ENCODE results near the gene ERCC4.

The ERCC4 gene

DNA sequence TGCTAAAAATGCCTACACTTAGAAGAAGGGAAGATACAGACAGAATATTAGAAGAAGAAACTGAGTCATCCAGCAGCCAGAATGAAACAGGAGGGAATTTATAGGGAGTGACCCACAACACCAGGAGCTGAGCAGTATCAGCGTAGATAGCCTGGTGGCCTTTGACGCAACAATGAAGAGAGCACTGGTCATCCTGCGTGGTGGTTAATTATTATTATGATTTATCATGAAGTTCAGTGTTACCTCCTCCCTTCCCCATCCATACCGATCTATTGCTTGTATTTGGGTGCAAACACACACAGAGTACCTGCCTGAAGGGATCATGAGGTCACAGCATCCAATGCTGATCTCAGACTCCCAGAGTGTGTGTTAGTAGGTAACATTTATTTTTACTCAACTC, 38.5 kb downstream of the ERCC4 start:
- TF ChIP-seq CTCF (IDR thresholded peaks at IDR 0.05) (no peak), ZFX (IDR thresholded peaks at IDR 0.05; ENCODE audit: borderline replicate concordance) (no peak)
- no peak overlapping the region for H3K27ac ChIP-seq

DNA sequence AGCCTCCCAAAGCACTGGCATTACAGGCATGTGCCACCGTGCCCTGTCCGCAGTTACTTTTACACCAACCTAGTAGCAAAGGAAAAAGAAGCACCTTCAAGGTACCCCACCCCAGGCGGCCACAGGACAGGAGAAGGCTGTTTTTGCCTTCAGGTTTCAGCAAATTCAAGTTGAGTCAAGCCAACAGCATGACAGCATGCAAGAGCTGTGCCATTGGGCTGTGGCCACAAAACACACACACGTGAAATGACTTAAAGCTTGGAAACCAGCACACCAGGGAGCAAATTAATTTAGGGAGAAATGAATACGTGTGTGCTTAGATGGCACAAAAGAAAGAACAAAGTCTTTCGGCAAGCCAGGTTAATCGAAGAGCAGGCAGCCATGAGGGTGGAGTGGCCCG, 39.7 kb downstream of the ERCC4 start:
- no peak for TF ChIP-seq ZFX (IDR thresholded peaks at IDR 0.05; ENCODE audit: borderline replicate concordance)
- no peak for TF ChIP-seq CTCF (IDR thresholded peaks at IDR 0.05)
- no peak overlapping the region for H3K27ac ChIP-seq

DNA sequence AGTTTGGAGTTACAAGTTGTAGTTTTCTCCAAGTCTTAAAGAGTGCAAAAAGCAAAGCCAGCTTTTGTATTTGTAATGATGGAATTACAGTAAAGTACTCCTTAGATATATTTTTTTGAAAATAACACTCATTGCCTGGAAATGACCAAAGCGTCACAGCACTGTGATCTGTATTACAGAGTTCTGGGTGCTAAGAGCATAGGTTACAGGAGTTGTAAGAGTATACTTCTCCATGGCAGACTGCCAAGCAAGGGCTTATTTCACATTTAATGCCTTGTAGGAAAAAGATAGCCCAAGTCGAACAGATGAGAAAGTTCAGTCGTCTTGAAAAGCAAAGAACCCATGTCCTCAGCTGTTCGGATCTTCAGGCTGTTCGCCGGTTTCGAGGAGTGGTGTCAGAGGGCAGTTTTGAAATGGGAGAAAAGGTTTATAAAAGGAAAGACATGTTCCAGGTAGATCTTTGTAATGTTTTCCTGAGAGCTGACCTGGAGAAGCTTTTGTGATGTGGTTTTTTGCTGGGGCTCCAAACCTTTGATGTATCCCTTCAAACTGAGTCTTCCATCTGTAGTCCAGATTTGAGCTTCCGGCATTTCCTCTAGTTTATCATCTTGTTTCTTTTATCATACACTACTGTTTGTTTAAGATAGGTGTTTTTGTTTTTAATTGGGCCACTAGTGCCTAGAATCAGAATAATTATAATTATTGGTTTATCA, 41.3 kb downstream of the ERCC4 start:
- no peak overlapping the region for H3K27ac ChIP-seq
- TF ChIP-seq CTCF (IDR thresholded peaks at IDR 0.05) (no peak), ZFX (IDR thresholded peaks at IDR 0.05; ENCODE audit: borderline replicate concordance) (no peak)

GRCh38 chr16:13962232-13962631, 42.3 kb downstream of the ERCC4 start:
- TF ChIP-seq ZFX (IDR thresholded peaks at IDR 0.05; ENCODE audit: borderline replicate concordance) (no peak), CTCF (IDR thresholded peaks at IDR 0.05) (no peak)
- H3K27ac ChIP-seq = no peak overlapping the region

DNA sequence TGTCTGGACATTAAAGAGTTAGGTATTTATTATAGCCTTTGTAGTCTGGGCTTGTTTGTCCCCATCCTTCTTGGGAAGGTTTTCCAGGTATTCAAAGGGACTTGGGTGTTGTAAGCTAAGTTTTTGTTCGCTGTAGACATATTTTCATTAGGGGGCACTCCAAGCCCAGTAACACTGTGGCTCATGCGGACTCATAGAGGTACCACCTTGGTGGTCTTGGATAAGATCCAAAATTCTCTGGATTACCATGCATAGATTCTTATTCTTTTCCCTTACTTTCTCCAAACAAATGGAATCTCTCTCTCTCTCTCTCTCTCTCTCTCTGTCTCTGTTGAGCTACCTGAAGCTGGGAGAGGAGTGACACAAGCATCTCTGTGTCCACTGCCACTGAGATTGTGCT, 48.9 kb downstream of the ERCC4 start:
- TF ChIP-seq ZFX (IDR thresholded peaks at IDR 0.05; ENCODE audit: borderline replicate concordance) (no peak), CTCF (IDR thresholded peaks at IDR 0.05) (no peak)
- H3K27ac ChIP-seq = no peak overlapping the region

DNA sequence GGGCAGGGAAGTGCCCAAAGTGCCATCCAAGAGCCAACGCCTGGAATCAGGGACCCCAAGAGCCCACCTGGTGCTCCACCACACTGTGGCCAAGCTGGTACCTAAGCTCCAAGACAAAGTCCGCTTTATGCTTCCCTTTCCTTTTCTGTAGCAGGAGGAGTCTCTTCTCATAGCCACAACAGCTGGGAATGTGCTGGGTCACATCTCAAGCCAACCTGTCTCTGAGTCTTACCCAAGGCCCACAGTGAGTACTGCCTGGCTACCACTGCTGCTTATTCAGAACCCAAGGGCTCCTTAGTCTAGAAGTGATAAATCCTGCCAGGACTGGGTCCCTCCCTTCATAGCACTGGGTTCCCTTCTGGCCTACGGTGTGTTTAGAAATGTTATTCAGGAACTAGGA, 49.8 kb downstream of the ERCC4 start:
- TF ChIP-seq ZFX (IDR thresholded peaks at IDR 0.05; ENCODE audit: borderline replicate concordance) = no peak
- no peak for TF ChIP-seq CTCF (IDR thresholded peaks at IDR 0.05)
- no peak overlapping the region for H3K27ac ChIP-seq

DNA sequence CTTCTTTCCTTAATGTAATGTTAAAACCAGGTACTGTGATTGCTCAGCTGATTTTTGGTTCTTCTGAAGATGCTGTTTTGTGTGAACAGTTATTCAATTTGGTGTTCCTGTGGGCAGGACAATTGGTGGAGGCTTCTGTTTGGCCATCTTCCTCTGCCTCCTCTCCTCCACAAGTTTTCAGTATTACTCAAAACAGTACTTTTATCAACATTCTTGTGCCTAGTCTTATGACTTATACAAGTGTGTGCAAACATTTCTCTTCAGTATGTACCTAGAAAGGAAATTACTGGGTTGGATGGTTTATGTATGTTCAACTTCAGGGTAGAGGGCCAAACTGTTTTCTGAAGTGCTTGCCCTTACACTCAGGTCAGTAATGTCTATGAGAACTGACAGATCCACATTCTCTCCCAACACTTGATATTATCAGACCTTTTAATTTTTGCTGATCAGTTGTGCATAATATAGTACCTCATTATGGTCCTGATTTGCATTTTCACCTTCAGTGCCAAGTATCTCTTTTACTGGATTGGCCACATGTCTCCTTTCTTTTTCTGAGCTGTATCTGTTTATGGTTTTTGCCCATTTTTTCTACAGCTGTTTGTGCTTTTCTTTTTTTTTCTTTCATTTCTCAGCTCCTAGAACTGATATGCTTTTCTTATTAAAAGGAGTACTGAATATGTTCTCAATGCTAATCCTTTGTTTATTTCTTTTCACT, 50.9 kb downstream of the ERCC4 start:
- H3K27ac ChIP-seq = no peak overlapping the region
- TF ChIP-seq ZFX (IDR thresholded peaks at IDR 0.05; ENCODE audit: borderline replicate concordance) (no peak), CTCF (IDR thresholded peaks at IDR 0.05) (no peak)

Data from 22Rv1 (cell line).